Stimulated activated CD8-positive, alpha-beta memory T cell treated with anti-CD3 and anti-CD28 coated beads, Interleukin-7, amount 100 ng/mL, for 48 hours (primary cell): ENCODE results near the gene LKAAEAR1.
A peak's percentile ranks its signal among the peaks of the same experiment; 100 is the strongest.

Source experiments
- DNase-seq, 2 donors: peaks; one replicate each; pipeline ENCODE4 v3.0.0-alpha.2; 2020; ENCODE audit warnings: low read depth in 1 of 2; ENCODE audit errors: extremely low read depth in 1 of 2

LKAAEAR1 gene

GRCh38 chr20:64068386-64069208 lies 15.6 kb downstream of the LKAAEAR1 start:
- no peak for DNase-seq

- no peak for DNase-seq
These were observed 16.4 kb downstream of the LKAAEAR1 start for GRCh38 chr20:64067733-64068307.

GRCh38 chr20:64067005-64067632 lies 17.1 kb downstream of the LKAAEAR1 start:
- DNase-seq = no peak

- peak in 1 of 2 donors; percentile 72 for DNase-seq
These were observed 18.2 kb downstream of the LKAAEAR1 start for GRCh38 chr20:64065974-64066343.

- no peak for DNase-seq
These were observed 18.9 kb downstream of the LKAAEAR1 start for GRCh38 chr20:64065062-64065973.

- no peak for DNase-seq
These were observed 20.0 kb downstream of the LKAAEAR1 start for GRCh38 chr20:64064145-64064698.

- peak in 1 of 2 donors; percentile 25 for DNase-seq
These were observed 20.6 kb downstream of the LKAAEAR1 start for GRCh38 chr20:64063389-64064144.

- DNase-seq = peak; percentile 91 to 94
These were observed 21.4 kb downstream of the LKAAEAR1 start, which contains the start of gene TCEA2 for GRCh38 chr20:64062596-64063388. TSS of gene TCEA2 (plus strand) at chr20:64063198. CDS start at chr20:64063313, 115 bp downstream.

- DNase-seq = no peak
These were observed 22.0 kb downstream of the LKAAEAR1 start for GRCh38 chr20:64062276-64062595.

GRCh38 chr20:64058536-64058935 lies 25.7 kb downstream of the LKAAEAR1 start:
- no peak for DNase-seq

GRCh38 chr20:64057628-64058498 lies 26.3 kb downstream of the LKAAEAR1 start:
- peak; percentile 60 to 76 for DNase-seq

- DNase-seq = no peak
These were observed 27.1 kb downstream of the LKAAEAR1 start for GRCh38 chr20:64056889-64057627.

GRCh38 chr20:64056639-64056888 lies 27.6 kb downstream of the LKAAEAR1 start:
- no peak for DNase-seq

- no peak for DNase-seq
These were observed 28.1 kb downstream of the LKAAEAR1 start for GRCh38 chr20:64055893-64056638.

GRCh38 chr20:64055396-64055892 lies 28.8 kb downstream of the LKAAEAR1 start:
- no peak for DNase-seq

GRCh38 chr20:64053841-64054661 lies 30.1 kb downstream of the LKAAEAR1 start:
- DNase-seq = no peak
